GM12873 (cell line): ENCODE results near the gene ADGRF1.

Source experiments
- TF ChIP-seq, protein P1 (sequence below): IDR thresholded peaks from 2 replicates; pipeline ENCODE4 v1.5.1; 2012; ENCODE audit warnings: low read depth, mild to moderate bottlenecking, moderate library complexity, low read length, control low read depth; ENCODE audit not compliant: insufficient read depth; ENCODE audit errors: missing control alignments

The ADGRF1 gene

DNA sequence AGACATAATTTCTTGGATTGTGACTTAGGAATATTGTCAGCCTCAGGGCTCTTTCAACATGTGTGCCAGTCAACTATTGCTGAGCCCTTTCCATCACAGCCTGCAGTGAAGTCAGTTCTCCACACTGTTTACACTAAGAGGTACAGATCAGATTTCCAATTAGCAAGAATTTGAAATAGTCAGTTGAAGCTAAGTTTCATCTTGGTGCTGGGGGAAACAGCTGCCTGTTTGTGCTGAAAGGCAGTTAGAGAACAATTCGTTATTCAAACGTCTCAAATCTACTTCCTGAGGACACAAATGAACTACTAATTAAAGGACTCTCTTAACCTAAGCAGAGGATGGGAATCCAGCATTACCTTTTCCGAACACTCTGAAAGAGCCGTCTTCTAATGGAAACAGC is 25.9 kb downstream of the ADGRF1 start:
- TF ChIP-seq, protein P1, sequence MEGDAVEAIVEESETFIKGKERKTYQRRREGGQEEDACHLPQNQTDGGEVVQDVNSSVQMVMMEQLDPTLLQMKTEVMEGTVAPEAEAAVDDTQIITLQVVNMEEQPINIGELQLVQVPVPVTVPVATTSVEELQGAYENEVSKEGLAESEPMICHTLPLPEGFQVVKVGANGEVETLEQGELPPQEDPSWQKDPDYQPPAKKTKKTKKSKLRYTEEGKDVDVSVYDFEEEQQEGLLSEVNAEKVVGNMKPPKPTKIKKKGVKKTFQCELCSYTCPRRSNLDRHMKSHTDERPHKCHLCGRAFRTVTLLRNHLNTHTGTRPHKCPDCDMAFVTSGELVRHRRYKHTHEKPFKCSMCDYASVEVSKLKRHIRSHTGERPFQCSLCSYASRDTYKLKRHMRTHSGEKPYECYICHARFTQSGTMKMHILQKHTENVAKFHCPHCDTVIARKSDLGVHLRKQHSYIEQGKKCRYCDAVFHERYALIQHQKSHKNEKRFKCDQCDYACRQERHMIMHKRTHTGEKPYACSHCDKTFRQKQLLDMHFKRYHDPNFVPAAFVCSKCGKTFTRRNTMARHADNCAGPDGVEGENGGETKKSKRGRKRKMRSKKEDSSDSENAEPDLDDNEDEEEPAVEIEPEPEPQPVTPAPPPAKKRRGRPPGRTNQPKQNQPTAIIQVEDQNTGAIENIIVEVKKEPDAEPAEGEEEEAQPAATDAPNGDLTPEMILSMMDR = no peak

DNA sequence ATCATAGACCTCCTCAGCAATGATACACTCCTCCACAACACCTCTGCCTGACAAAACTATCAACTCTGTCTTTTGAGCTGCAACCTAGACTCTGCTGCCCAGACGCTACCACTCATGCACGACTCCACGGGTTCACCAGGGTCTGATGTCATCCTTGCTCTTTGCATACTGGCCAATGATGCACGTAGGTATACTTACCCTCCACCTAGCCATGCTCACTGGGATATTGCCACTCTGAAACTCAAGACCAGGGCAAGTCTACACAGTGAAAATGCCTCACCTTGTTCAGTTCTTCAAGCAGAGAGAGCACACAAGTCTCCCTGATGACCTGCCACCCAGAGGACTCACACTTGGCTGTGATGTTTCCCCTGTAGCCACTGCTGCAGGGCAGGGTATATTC is 27.7 kb downstream of the ADGRF1 start:
- TF ChIP-seq, protein P1 = no peak

GRCh38 chr6:47009583-47009982 is 32.5 kb downstream of the ADGRF1 start:
- TF ChIP-seq, protein P1 = no peak

DNA sequence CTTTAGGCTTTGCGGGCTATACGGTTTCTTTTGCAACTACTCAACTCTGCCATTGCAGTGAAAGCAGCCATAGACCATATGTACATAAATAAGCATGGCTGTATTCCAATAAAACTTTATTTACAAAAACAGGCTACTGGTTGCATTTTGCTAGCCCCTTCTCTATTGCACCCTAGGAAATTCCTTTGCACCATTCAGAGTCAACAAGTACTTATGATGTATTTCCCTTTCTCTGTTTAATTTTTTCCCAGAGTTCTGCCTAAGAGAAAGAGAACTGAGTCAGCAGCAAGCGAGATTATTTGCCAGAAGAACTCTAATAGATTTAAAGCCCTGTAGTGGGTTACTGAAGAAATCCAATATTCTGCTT is 33.8 kb downstream of the ADGRF1 start:
- TF ChIP-seq, protein P1 = no peak

DNA sequence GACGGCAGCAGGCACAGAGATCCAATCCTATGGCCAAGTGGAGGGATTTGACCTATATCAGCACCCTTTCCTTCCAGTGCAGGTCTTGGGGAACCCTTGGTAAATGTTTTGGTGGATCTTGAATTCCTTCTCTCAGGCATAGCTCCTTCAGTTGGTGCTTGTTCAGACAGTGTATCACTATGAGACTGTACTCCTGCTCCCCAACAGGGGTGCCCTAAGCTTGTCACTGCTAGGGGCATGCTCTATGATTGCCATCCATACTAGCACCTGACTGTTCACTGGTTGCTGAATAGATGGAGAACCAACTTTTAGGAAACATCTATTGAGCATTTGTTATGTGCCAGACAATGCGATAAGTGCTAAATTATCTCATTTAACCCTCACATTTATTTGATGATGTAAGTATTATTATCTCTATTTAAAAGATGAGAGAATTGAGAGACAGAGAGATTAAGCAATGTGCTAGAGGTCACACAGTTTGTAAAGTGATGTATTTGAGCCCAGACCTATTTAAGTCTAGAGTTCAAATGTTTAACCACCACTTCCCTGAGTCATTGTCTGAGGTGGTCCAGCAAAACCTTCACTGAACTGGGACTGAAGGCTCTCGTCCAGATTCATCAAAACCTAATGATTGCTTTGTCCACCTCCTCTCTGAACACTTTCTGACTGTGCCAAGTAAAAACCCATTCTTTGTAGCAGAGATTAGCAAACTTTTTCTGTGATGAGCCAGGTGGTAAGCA is 34.3 kb downstream of the ADGRF1 start:
- TF ChIP-seq, protein P1 = no peak

DNA sequence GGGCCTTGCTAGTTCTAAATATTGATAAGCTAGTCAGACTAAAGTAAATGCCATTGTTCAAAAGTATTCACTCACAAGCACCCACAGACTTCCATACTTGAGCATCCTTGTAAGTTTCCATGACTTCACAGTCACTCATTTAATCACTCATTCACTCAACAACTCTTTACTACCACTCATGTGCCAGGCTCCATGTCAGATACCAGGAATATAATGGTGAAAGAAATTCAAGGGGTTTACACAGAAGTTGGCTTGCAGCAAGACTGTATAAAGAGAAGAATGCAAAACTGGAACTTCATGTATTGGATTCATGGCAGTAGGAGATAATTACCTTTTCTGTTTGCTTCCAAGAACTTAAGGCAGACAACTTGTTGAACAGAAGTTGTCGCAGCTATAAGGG is 36.6 kb downstream of the ADGRF1 start:
- TF ChIP-seq, protein P1 = no peak

GRCh38 chr6:47004463-47004862 is 37.7 kb downstream of the ADGRF1 start:
- TF ChIP-seq, protein P1 = no peak
